Vagina (tissue), 2 donors: ENCODE data around the gene CPT1C. TPM values are rescaled to one million over a fixed set of nuclear protein-coding genes. Genes with fewer than 3 reads are reported as not detected.

ENCODE experiments used
- DNase-seq, 2 donors: peaks; one replicate each; pipeline ENCODE4 v3.0.0-alpha.2; 2017; ENCODE audit errors: extremely low spot score in 2 of 2
- H3K27ac ChIP-seq: fragments of 200-600 bp; sonication (generic); one replicate; pipeline ENCODE4 v1.5.1; 2019
- H3K27me3 ChIP-seq: fragments of 200-600 bp; sonication (generic); one replicate; pipeline ENCODE4 v1.5.1; 2019
- H3K36me3 ChIP-seq, 2 donors: fragments of 200-600 bp; sonication (generic); one replicate each; pipeline ENCODE4 v1.5.1; 2017 to 2019
- H3K4me1 ChIP-seq: fragments of 200-600 bp; sonication (generic); one replicate; pipeline ENCODE4 v1.5.1; 2019
- H3K4me3 ChIP-seq, 2 donors: fragments of 200-600 bp; sonication (generic); 1 replicate in 1 of 2; 2 replicates in 1 of 2; pipeline ENCODE4 v1.5.1; 2016 to 2019
- H3K9me3 ChIP-seq: fragments of 200-600 bp; sonication (generic); one replicate; pipeline ENCODE4 v1.5.1; 2019
- CTCF ChIP-seq, 3 experiments: fragments of 450-650 bp in 2 of 3; fragments of 200-600 bp in 1 of 3; sonication (generic) in 1 of 3; IDR thresholded peaks; one replicate each; pipeline ENCODE4 v1.5.1; 2017 to 2019; ENCODE audit warnings: antibody characterized with exemption in 3 of 3, mild to moderate bottlenecking in 2 of 3, moderate library complexity in 2 of 3
- POLR2A ChIP-seq, 2 donors: fragments of 450-650 bp; IDR thresholded peaks; one replicate each; pipeline ENCODE4 v1.6.1; 2017; ENCODE audit warnings: antibody characterized with exemption in 2 of 2, mild to moderate bottlenecking in 2 of 2, moderate library complexity in 2 of 2
- POLR2AphosphoS5 ChIP-seq, 2 donors: sonication (generic); formaldehyde crosslinking; IDR thresholded peaks; one replicate each; pipeline ENCODE4 v1.9.0; 2017; ENCODE audit warnings: antibody characterized with exemption in 2 of 2, mild to moderate bottlenecking in 2 of 2, low read depth in 1 of 2; ENCODE audit not compliant: insufficient read depth in 1 of 2
- intact Hi-C: fragments of 100-400 bp; cut with DNase I; formaldehyde crosslinking; loops from one replicate; pipeline ENCODE4 v1.15.1; 2023
- total RNA-seq: library from RNA; depleted of rRNA; stranded (reverse); fragments of >200 nt; gene quantifications from one replicate; pipeline ENCODE4 v1.2.3, GENCODE V29; 2016

The CPT1C gene
- total RNA-seq, 1 donor from 2014 or later: 12.3 TPM

GRCh38 chr19:49685845-49686332 lies 5.0 kb upstream of the CPT1C start:
- Histone ChIP-seq H3K4me3 (no peak overlapping the region), H3K4me1 (peaks cover 22% of the 10 kb centered on the region), H3K36me3 (peaks cover 0 to 58% of the 10 kb centered on the region in 2 donors), H3K27me3 (no peaks in the 10 kb centered on the region), H3K9me3 (no peaks in the 10 kb centered on the region), H3K27ac (no peak overlapping the region)
- no peak for DNase-seq
- intact Hi-C loops: no loop called here
- TF ChIP-seq CTCF (IDR thresholded peaks at IDR 0.05): no peak
- no peak for TF ChIP-seq POLR2AphosphoS5 (IDR thresholded peaks at IDR 0.05; ENCODE audit: insufficient read depth in 1 of 2, low read depth in 1 of 2)
- no peak for TF ChIP-seq POLR2A (IDR thresholded peaks at IDR 0.05)

- Histone ChIP-seq H3K27me3 (no peaks in the 10 kb centered on the region), H3K36me3 (peaks cover 0 to 52% of the 10 kb centered on the region in 2 donors), H3K4me3 (no peak overlapping the region), H3K4me1 (peaks cover 20% of the 10 kb centered on the region), H3K27ac (no peak overlapping the region), H3K9me3 (no peaks in the 10 kb centered on the region)
- no peak for TF ChIP-seq POLR2A (IDR thresholded peaks at IDR 0.05)
- no peak for TF ChIP-seq CTCF (IDR thresholded peaks at IDR 0.05)
- TF ChIP-seq POLR2AphosphoS5 (IDR thresholded peaks at IDR 0.05; ENCODE audit: insufficient read depth in 1 of 2, low read depth in 1 of 2): no peak
- intact Hi-C loops: no loop called here
- DNase-seq: no peak
Observed at GRCh38 chr19:49686503-49687088, 4.3 kb upstream of the CPT1C start.

GRCh38 chr19:49687150-49687549 lies 3.8 kb upstream of the CPT1C start:
- TF ChIP-seq CTCF (IDR thresholded peaks at IDR 0.05) (no peak), POLR2A (IDR thresholded peaks at IDR 0.05) (no peak), POLR2AphosphoS5 (IDR thresholded peaks at IDR 0.05; ENCODE audit: insufficient read depth in 1 of 2, low read depth in 1 of 2) (no peak)
- no peak for DNase-seq
- no peak overlapping the region for H3K4me3 ChIP-seq
- H3K27me3 ChIP-seq: no peaks in the 10 kb centered on the region
- H3K36me3 ChIP-seq: peaks cover 0 to 46% of the 10 kb centered on the region in 2 donors
- H3K27ac ChIP-seq: no peak overlapping the region
- intact Hi-C loops: no loop called here
- peaks cover 21% of the 10 kb centered on the region for H3K4me1 ChIP-seq
- H3K9me3 ChIP-seq: no peaks in the 10 kb centered on the region

- peaks cover 21% of the 10 kb centered on the region for H3K4me1 ChIP-seq
- TF ChIP-seq POLR2AphosphoS5 (IDR thresholded peaks at IDR 0.05; ENCODE audit: insufficient read depth in 1 of 2, low read depth in 1 of 2): no peak
- no peak for TF ChIP-seq POLR2A (IDR thresholded peaks at IDR 0.05)
- no peak for TF ChIP-seq CTCF (IDR thresholded peaks at IDR 0.05)
- no peak for DNase-seq
- no peaks in the 10 kb centered on the region for H3K9me3 ChIP-seq
- no peak overlapping the region for H3K27ac ChIP-seq
- peaks cover 0 to 40% of the 10 kb centered on the region in 2 donors for H3K36me3 ChIP-seq
- no peaks in the 10 kb centered on the region for H3K27me3 ChIP-seq
- peak overlapping the region in 1 of 2 donors; percentile 49 for H3K4me3 ChIP-seq
- intact Hi-C loops: no loop called here
Observed at GRCh38 chr19:49687566-49688316, 3.2 kb upstream of the CPT1C start.
